Stimulated activated CD4-positive, alpha-beta T cell treated with anti-CD3 and anti-CD28 coated beads, TNF-alpha, amount 100 ng/mL, for 24 hours (primary cell): Measurements from ENCODE around the gene USP10.

ENCODE experiments used
- DNase-seq, 3 experiments: peaks; one replicate each; pipeline ENCODE4 v3.0.0-alpha.2; 2020; ENCODE audit warnings: low read depth in 3 of 3

Gene USP10

GRCh38 chr16:84699147-84699711 is 571 bp upstream of the USP10 start:
- peak in 1 of 3 experiments; percentile 20 for DNase-seq

DNA sequence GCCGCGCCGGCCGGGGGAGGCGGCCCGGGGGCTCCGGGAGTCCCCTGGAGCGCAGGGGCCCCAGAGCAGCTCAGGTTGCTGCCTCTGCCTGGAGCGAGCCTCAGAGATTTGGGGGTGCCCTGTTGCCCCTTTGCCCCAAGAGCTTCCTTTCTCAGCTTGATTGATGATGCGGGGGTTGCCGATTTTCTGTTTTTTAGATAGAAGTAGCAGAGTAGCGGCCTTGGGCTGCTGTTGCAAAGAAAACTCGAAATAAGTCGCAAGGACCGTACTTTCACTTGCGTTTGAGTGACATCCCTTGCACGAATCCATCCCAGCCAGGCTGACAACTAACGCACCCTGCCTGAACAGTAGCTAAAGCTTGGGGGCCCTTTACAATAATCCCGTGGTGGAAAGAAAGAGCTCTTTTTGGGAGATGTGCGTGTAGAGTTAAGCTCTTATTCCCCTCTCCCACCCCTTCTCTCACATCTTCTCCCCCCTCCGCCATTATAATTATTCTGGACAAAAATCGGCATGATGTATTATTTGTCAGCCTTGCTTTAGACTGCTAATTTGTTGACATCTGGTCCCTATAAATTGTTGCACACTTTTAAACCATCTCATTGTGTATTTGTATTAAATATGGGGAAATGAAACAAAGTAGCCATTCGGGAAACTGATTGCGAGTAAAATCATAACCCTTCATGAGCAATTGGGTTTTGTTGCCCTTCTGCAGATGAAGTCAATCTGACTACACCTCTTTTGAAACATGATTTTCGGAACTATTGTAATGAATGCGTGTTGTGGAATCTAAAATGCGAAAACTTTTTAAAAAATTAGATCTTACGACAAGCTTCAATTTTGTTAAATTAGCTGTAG is 873 bp downstream of the USP10 start:
- DNase-seq = peak; percentile 6 to 21 (median 19)

DNA sequence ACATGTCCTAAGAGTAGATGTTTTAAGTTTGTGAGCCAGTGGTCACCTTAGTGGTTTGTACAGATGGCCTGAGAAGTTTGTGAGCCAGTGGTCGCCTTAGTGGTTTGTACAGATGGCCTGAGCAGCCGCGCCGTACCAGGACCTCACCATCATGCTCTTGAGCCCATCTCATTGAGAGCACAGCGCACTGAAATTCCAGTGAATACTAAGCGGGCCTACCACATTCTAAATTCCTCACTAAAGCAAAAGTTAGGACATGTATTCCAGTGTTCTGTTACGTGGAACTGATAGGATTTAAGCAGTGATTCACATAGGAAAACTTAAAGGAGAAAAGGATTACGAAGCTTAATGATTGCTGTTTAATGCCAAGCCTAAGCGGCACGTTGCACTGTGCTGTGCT is 3.9 kb downstream of the USP10 start:
- DNase-seq = no peak

GRCh38 chr16:84704253-84704652 is 4.5 kb downstream of the USP10 start:
- DNase-seq = no peak

DNA sequence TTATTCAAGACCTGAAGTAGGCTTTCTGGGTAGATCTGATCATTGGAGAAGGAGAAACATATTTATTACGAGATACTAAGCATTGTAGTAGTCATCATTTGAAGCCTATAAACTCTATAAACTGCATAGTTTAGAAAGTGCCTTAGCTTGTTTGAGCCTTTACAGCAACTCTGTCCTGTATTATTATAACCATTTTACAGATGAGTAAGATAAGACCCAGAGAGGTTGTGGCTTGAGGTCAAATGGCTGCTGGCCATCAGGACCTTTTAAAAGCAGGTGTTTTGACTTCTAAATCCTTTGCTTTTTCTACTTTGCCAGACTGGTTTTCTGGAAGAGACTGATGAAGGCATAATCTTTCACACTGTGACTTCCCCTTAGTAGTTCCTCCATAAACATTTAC is 7.1 kb downstream of the USP10 start:
- no peak for DNase-seq

DNA sequence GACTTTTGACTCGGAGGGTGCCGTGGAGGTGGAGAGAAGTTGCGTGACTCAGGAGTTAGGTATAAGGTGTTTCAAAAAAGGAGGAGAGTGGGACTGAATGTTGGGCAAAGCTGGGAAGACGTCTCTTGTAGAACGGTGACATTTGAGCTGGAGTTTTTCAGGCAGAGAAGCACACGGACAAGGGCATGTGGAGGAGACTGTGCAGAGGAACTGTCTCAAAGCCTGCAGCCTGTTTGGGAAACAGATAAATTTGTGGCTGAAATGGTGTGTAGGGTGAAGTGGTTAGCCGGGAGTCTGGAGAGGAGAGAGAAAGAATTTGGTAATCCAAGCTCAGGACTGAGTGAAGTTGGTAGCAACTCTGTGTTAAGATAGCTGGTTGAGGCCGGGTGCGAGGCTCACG is 9.8 kb downstream of the USP10 start:
- no peak for DNase-seq

- no peak for DNase-seq
Observed at GRCh38 chr16:84710686-84711085, 10.9 kb downstream of the USP10 start.

- DNase-seq = no peak
Observed at GRCh38 chr16:84712138-84712671, 12.4 kb downstream of the USP10 start.

DNA sequence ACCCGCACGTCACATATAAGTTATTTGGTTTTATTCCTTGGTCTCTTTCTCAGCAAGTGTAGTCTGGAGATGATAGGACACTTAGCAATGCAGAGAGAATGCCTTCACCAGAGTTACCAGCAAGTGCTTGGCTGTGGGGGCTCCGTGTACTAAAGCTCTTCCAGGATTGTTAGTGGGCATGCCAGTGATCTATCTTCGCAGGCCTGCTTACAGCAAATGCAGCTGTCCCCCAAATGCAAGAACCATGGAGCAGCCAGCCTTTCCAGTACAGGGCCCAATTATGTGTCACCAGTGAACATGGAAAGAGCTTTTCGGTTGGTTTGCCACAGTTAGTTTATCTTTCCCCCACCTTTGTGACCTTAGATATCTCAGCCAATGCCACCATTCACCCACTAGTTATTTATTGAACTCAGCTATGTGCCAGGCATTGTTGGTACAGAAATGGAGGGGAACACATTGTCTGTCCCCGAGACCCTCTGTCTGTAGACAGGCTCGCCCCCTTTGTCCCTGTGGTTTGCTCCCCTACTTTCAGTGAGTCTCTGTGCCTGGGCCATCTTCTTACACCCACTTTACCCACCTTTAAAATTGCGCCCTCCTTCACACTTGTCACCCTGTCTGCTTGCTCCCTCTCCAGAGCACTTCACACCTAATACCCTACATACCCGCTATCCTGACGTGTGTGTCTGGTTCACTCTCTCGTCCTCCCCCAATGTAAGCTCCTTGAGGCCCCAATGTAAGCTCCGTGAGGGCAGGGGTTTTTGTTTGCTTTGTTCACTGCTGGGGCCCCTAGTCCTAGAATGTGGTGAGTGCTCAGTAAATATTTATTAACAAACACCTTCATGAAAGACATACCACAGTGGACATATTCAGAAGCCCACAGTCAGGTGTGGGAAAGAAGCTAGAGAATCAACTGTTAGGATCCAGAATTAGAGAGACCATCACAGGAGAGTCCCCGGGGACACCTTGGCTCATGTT is 13.3 kb downstream of the USP10 start:
- DNase-seq = no peak

DNA sequence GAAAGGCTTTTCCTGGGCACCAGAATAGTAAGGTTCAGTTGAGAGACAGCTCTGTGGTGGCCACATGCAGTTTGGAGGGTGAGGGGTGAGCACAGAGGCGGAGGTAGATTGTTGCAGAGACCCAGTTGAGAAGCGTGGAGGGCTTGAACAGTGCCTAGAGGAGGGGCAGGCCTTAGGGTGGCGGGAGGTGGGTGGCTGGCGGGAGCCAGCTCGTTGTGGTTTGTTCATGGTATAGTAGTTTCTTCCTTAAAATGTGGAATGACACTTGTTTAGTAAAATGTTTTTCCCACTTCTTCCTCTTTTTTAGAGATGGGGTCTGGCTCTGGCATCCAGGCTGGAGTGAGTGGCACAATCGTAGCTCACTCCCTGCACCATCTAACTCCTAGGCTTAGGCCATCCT is 14.2 kb downstream of the USP10 start:
- DNase-seq = no peak

- DNase-seq = no peak
Observed at GRCh38 chr16:84715424-84715823, 15.6 kb downstream of the USP10 start.

- DNase-seq = no peak
Observed at GRCh38 chr16:84715854-84716253, 16.1 kb downstream of the USP10 start.

DNA sequence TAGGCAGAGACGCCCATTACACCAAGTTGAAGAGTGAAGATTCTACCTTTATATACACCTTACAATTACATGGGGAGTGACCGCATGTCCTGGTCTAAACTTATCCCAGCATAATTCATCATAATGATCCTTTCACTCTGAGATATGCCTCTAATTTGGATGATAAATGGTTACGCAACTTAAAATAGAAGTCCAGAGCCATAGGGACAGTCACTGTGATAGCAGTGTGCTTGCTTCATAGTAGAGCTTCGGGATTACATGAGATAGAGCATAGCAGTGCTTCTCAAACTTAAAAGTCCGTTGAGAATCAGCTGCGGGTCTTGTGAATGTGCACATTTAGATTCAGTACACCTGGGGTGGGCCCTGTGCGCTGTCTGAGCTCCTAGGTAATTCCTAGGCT is 16.9 kb downstream of the USP10 start:
- no peak for DNase-seq

DNA sequence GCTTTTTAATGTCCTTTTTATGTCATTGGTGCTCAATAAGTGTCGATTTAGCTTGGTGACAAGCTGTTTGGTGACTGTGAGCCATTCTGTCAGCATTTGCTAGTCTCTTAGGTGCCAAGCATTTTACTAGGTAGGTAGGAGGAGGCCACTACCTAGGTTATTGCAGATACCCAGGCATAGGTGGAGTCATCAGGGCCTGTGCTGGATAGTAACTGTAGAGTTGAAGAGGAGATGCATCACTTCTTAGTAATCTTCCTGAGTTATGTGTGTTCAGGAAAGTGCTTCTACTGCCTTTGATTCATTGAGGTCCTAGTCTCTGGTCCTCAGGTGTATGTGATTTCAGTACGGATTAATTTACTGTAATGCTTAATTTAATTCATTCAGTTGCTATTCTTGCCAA is 17.7 kb downstream of the USP10 start:
- no peak for DNase-seq

- no peak for DNase-seq
Observed at GRCh38 chr16:84720177-84720579, 20.4 kb downstream of the USP10 start.

DNA sequence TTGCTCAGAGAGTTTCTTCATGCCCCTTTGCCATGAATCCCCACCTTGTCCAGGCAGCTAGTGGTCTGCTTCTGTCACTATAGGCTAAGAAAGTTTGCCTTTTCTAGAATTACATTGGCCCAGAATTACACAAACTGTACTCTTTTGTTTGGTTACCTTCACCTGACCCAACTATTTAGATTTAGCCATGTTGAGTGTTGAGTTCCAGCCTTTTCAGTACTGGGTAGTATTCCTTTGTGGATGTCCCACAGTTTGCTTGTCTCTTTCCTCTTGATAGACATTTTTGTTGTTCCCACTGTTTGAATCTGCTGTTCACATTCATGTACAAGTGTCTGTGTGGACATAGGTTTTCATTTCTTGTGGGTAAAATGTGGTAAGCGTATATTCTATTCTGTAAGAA is 22.3 kb downstream of the USP10 start:
- DNase-seq = no peak

DNA sequence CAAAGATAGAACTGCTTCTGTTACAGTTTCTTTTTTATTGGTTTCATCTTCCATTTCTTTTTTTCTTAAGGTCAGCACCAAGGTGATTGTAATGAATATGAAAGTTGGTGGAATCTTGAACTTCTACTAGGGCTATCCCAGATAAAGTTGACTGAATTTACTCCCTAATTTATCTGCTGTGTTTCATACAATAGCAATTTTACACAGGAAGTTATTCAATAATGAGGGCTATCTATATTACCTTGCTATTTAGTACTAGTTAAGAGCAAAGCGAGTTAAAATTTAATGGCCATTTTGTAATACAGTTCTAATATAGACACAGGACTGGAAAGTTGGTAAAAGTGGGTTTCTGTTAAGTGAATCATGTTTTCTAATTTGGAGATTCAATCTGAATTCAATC is 24.1 kb downstream of the USP10 start:
- DNase-seq = no peak

- no peak for DNase-seq
Observed at GRCh38 chr16:84724606-84725309, 25.0 kb downstream of the USP10 start.

GRCh38 chr16:84725481-84726078 is 25.8 kb downstream of the USP10 start:
- no peak for DNase-seq

DNA sequence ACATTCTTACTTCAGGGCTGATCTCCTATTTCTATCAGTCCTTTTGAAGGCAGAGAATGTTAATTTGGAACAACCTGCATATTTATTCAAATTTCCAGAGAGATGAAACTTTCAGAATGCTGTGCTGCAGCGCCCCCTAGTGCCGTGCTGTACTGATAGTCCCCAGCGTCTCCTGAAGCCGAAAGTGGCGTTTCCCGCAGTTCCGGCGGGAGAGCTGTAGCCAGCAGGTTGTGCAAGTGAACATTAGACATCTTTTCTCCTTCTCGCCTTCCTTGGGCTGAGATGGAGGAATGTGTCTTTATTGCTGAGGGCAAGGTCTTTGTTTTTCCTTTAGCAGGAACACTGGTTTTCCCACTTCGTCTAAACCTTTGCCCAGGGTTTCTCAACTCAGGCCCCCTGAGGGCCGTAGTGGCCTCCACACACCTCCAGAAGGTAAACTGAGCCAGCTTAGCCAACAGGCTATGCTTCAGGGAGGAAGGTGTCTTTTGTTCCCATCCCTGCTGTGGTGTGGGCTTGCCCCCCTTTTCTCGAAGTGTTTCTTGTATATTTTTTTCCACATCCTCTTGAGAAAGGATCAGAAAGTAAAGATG is 26.4 kb downstream of the USP10 start:
- DNase-seq = peak; percentile 61 to 78 (median 66)
